AG10803 (cell line): ENCODE measurements around the gene LHFPL3.

Experiments
- DNase-seq: peaks from one replicate; pipeline ENCODE4 v3.0.0; 2010; ENCODE audit warnings: low read depth
- H3K4me3 ChIP-seq: 2 replicates; pipeline ENCODE4 v1.5.1; 2011; ENCODE audit warnings: mild to moderate bottlenecking, low read length, control low read depth
- CTCF ChIP-seq: conservative IDR thresholded peaks from 2 replicates; pipeline ENCODE4 v1.5.1; 2011; ENCODE audit warnings: mild to moderate bottlenecking, low read length, control low read depth, inconsistent platforms

The LHFPL3 gene

GRCh38 chr7:104890216-104890615 is 561.8 kb downstream of the LHFPL3 start:
- no peak for TF ChIP-seq CTCF
- H3K4me3 ChIP-seq: no peak overlapping the region

GRCh38 chr7:104891949-104892348 is 563.5 kb downstream of the LHFPL3 start:
- TF ChIP-seq CTCF: no peak
- DNase-seq: no peak
- no peak overlapping the region for H3K4me3 ChIP-seq

More at GRCh38 chr7:104890216-104890615, 561.8 kb downstream of the LHFPL3 start:
- DNase-seq: no peak

DNA sequence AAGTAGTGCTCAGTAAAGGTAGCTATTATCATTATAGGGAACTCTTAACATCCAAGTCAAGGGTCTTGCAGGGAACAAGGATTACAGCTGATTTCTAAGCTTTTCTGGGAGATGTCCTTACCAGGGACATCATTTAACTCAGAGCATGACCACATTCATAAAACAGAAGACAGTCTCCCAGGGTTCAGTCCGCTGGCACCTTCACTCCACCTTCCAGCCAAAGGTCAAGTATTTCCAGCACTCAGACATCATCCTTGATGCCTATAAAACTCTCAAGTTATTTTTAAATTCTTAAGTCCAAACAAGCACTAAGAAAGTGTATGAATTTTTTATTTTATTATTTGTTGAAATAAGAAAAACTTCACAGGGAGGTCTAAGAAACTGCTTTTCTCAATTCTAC is 565.9 kb downstream of the LHFPL3 start:
- DNase-seq: no peak
- TF ChIP-seq CTCF: no peak

GRCh38 chr7:104894726-104895521 is 566.5 kb downstream of the LHFPL3 start:
- no peak for DNase-seq
- no peak for TF ChIP-seq CTCF

More for the DNA sequence above, 565.9 kb downstream of the LHFPL3 start:
- no peak overlapping the region for H3K4me3 ChIP-seq

DNA sequence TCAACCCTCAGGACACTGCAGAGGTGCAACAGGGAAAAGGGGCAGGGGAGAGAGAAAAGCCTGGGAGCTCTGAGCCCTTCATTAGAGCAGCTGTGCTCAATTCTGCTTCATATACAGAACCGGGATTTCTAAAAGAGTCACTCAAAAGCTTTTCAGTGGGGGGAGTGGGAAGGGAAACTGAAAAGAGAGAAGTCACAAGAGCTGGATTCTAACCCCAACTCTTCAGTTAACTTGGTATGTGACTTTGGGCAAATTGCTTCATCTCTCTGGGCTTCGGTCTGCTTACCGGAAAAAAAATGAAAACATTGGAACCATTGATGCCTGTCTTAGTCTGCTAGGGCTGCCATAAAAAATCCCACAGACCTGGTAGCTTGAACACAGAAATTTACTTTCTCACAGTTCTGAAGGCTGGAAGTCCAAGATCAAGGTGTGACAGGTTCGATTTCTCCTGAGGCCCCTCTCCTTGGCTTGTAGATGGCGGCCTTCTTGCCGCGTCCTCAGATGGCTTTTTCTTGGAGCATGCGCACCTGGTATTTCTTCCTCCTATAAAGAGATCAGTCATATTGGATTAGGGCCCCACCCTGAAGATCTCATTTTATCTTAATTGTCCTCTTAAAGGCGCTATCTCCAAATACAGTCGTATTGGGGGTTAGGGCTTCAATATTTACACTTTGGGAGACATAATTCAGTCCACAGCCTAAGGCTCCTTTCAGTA is 567.3 kb downstream of the LHFPL3 start:
- H3K4me3 ChIP-seq: no peak overlapping the region
- no peak for TF ChIP-seq CTCF
- DNase-seq: no peak

More at GRCh38 chr7:104894726-104895521, 566.5 kb downstream of the LHFPL3 start:
- H3K4me3 ChIP-seq: no peak overlapping the region

- DNase-seq: no peak
- no peak for TF ChIP-seq CTCF
- no peak overlapping the region for H3K4me3 ChIP-seq
Measured at GRCh38 chr7:104898434-104898833, 570.0 kb downstream of the LHFPL3 start.
